Vagina (tissue), 2 donors: ENCODE data around the gene TTR. TPM values are rescaled to one million over a fixed set of nuclear protein-coding genes. Genes with fewer than 3 reads are reported as not detected.

Source experiments
- DNase-seq, 2 donors: peaks; one replicate each; pipeline ENCODE4 v3.0.0-alpha.2; 2017; ENCODE audit errors: extremely low spot score in 2 of 2
- H3K27ac ChIP-seq: fragments of 200-600 bp; sonication (generic); one replicate; pipeline ENCODE4 v1.5.1; 2019
- H3K27me3 ChIP-seq: fragments of 200-600 bp; sonication (generic); one replicate; pipeline ENCODE4 v1.5.1; 2019
- H3K36me3 ChIP-seq, 2 donors: fragments of 200-600 bp; sonication (generic); one replicate each; pipeline ENCODE4 v1.5.1; 2017 to 2019
- H3K4me1 ChIP-seq: fragments of 200-600 bp; sonication (generic); one replicate; pipeline ENCODE4 v1.5.1; 2019
- H3K4me3 ChIP-seq, 2 donors: fragments of 200-600 bp; sonication (generic); 1 replicate in 1 of 2; 2 replicates in 1 of 2; pipeline ENCODE4 v1.5.1; 2016 to 2019
- H3K9me3 ChIP-seq: fragments of 200-600 bp; sonication (generic); one replicate; pipeline ENCODE4 v1.5.1; 2019
- CTCF ChIP-seq, 3 experiments: fragments of 450-650 bp in 2 of 3; fragments of 200-600 bp in 1 of 3; sonication (generic) in 1 of 3; IDR thresholded peaks; one replicate each; pipeline ENCODE4 v1.5.1; 2017 to 2019; ENCODE audit warnings: antibody characterized with exemption in 3 of 3, mild to moderate bottlenecking in 2 of 3, moderate library complexity in 2 of 3
- POLR2A ChIP-seq, 2 donors: fragments of 450-650 bp; IDR thresholded peaks; one replicate each; pipeline ENCODE4 v1.6.1; 2017; ENCODE audit warnings: antibody characterized with exemption in 2 of 2, mild to moderate bottlenecking in 2 of 2, moderate library complexity in 2 of 2
- POLR2AphosphoS5 ChIP-seq, 2 donors: sonication (generic); formaldehyde crosslinking; IDR thresholded peaks; one replicate each; pipeline ENCODE4 v1.9.0; 2017; ENCODE audit warnings: antibody characterized with exemption in 2 of 2, mild to moderate bottlenecking in 2 of 2, low read depth in 1 of 2; ENCODE audit not compliant: insufficient read depth in 1 of 2
- intact Hi-C: fragments of 100-400 bp; cut with DNase I; formaldehyde crosslinking; loops from one replicate; pipeline ENCODE4 v1.15.1; 2023
- total RNA-seq: library from RNA; depleted of rRNA; stranded (reverse); fragments of >200 nt; gene quantifications from one replicate; pipeline ENCODE4 v1.2.3, GENCODE V29; 2016

The TTR gene
- total RNA-seq, 1 donor from 2014 or later, result not detected

GRCh38 chr18:31577195-31577594, 14.5 kb upstream of the TTR start:
- H3K27me3 ChIP-seq, result no peaks in the 10 kb centered on the region
- TF ChIP-seq POLR2AphosphoS5 (IDR thresholded peaks at IDR 0.05; ENCODE audit: insufficient read depth in 1 of 2, low read depth in 1 of 2) (no peak), POLR2A (IDR thresholded peaks at IDR 0.05) (no peak), CTCF (IDR thresholded peaks at IDR 0.05) (no peak)
- intact Hi-C loops, result loop anchor here (10.0 kb wide), 1 partner anchor 248 kb away; no protein-coding TSS in a partner anchor
- no peak overlapping the region for H3K27ac ChIP-seq
- H3K36me3 ChIP-seq, result no peaks in the 10 kb centered on the region
- no peak overlapping the region for H3K4me3 ChIP-seq
- no peaks in the 10 kb centered on the region for H3K9me3 ChIP-seq
- no peaks in the 10 kb centered on the region for H3K4me1 ChIP-seq
- no peak for DNase-seq

- Histone ChIP-seq H3K36me3 (no peaks in the 10 kb centered on the region), H3K9me3 (no peaks in the 10 kb centered on the region), H3K4me1 (no peaks in the 10 kb centered on the region), H3K4me3 (no peak overlapping the region), H3K27ac (no peak overlapping the region), H3K27me3 (no peaks in the 10 kb centered on the region)
- DNase-seq, result no peak
- no peak for TF ChIP-seq POLR2AphosphoS5 (IDR thresholded peaks at IDR 0.05; ENCODE audit: insufficient read depth in 1 of 2, low read depth in 1 of 2)
- no peak for TF ChIP-seq POLR2A (IDR thresholded peaks at IDR 0.05)
- intact Hi-C loops, result loop anchor here (10.0 kb wide), 1 partner anchor 247 kb away; no protein-coding TSS in a partner anchor
These were observed 13.6 kb upstream of the TTR start for GRCh38 chr18:31578126-31578525.

GRCh38 chr18:31579375-31579774, 12.3 kb upstream of the TTR start:
- no peak overlapping the region for H3K27ac ChIP-seq
- no peak overlapping the region for H3K4me3 ChIP-seq
- TF ChIP-seq POLR2A (IDR thresholded peaks at IDR 0.05) (no peak), CTCF (IDR thresholded peaks at IDR 0.05) (no peak), POLR2AphosphoS5 (IDR thresholded peaks at IDR 0.05; ENCODE audit: insufficient read depth in 1 of 2, low read depth in 1 of 2) (no peak)
- no peak for DNase-seq
- H3K4me1 ChIP-seq, result no peaks in the 10 kb centered on the region
- H3K36me3 ChIP-seq, result no peaks in the 10 kb centered on the region
- intact Hi-C loops, result loop anchor here (10.0 kb wide), 1 partner anchor 245 kb away; no protein-coding TSS in a partner anchor
- no peaks in the 10 kb centered on the region for H3K27me3 ChIP-seq
- no peaks in the 10 kb centered on the region for H3K9me3 ChIP-seq

- no peak overlapping the region for H3K4me3 ChIP-seq
- no peaks in the 10 kb centered on the region for H3K27me3 ChIP-seq
- H3K27ac ChIP-seq, result no peak overlapping the region
- H3K4me1 ChIP-seq, result no peaks in the 10 kb centered on the region
- no peaks in the 10 kb centered on the region for H3K36me3 ChIP-seq
- no peak for TF ChIP-seq POLR2A (IDR thresholded peaks at IDR 0.05)
- no peak for TF ChIP-seq CTCF (IDR thresholded peaks at IDR 0.05)
- TF ChIP-seq POLR2AphosphoS5 (IDR thresholded peaks at IDR 0.05; ENCODE audit: insufficient read depth in 1 of 2, low read depth in 1 of 2), result no peak
- H3K9me3 ChIP-seq, result no peaks in the 10 kb centered on the region
- intact Hi-C loops, result no loop called here
- no peak for DNase-seq
These were observed 10.0 kb upstream of the TTR start for GRCh38 chr18:31581498-31582197.

GRCh38 chr18:31583185-31583854, 8.4 kb upstream of the TTR start:
- intact Hi-C loops, result no loop called here
- no peaks in the 10 kb centered on the region for H3K4me1 ChIP-seq
- H3K27me3 ChIP-seq, result no peaks in the 10 kb centered on the region
- no peak for DNase-seq
- H3K4me3 ChIP-seq, result no peak overlapping the region
- no peak for TF ChIP-seq POLR2AphosphoS5 (IDR thresholded peaks at IDR 0.05; ENCODE audit: insufficient read depth in 1 of 2, low read depth in 1 of 2)
- no peak for TF ChIP-seq POLR2A (IDR thresholded peaks at IDR 0.05)
- no peak for TF ChIP-seq CTCF (IDR thresholded peaks at IDR 0.05)
- no peaks in the 10 kb centered on the region for H3K9me3 ChIP-seq
- H3K36me3 ChIP-seq, result no peaks in the 10 kb centered on the region
- H3K27ac ChIP-seq, result no peak overlapping the region
